Gastroesophageal sphincter (tissue), 4 donors: ENCODE data around the gene VWA8. TPM values are rescaled to one million over a fixed set of nuclear protein-coding genes. Genes with fewer than 3 reads are reported as not detected.
"Not testable (repeated sequence)": the region's sequence is repeated elsewhere in the genome, so short reads cannot be mapped to it uniquely, and the experiment has no call there.

ENCODE experiments used
- ATAC-seq: fragments of 150-250 bp; one replicate; pipeline ENCODE4 v1.9.1; 2016; ENCODE audit warnings: mild to moderate bottlenecking, moderate library complexity
- H3K27ac ChIP-seq, 4 donors: fragments of 200-600 bp; sonication (generic) in 3 of 4; 1 replicate in 3 of 4; 2 replicates in 1 of 4; pipeline ENCODE4 v1.5.1; 2016 to 2019
- H3K27me3 ChIP-seq: fragments of 200-600 bp; sonication (generic); one replicate; pipeline ENCODE4 v1.5.1; 2019
- H3K36me3 ChIP-seq, 2 donors: fragments of 200-600 bp; sonication (generic); one replicate each; pipeline ENCODE4 v1.5.1; 2019; ENCODE audit warnings: control low read depth in 1 of 2
- H3K4me1 ChIP-seq, 3 donors: fragments of 200-600 bp; sonication (generic); 1 replicate in 2 of 3; 2 replicates in 1 of 3; pipeline ENCODE4 v1.5.1; 2016 to 2019; ENCODE audit warnings: control low read depth in 2 of 3
- H3K4me3 ChIP-seq, 2 donors: fragments of 200-600 bp; sonication (generic); one replicate each; pipeline ENCODE4 v1.5.1; 2019; ENCODE audit warnings: mild to moderate bottlenecking in 1 of 2, moderate library complexity in 1 of 2
- H3K9me3 ChIP-seq, 3 donors: fragments of 200-600 bp; sonication (generic); one replicate each; pipeline ENCODE4 v1.5.1; 2017 to 2019; ENCODE audit warnings: control low read depth in 2 of 3
- CTCF ChIP-seq, 4 experiments: fragments of 200-600 bp in 2 of 4; fragments of 450-650 bp in 2 of 4; sonication (generic) in 1 of 4; IDR thresholded peaks; one replicate each; pipeline ENCODE4 v1.5.1; 2017 to 2019; ENCODE audit warnings: antibody characterized with exemption in 4 of 4, mild to moderate bottlenecking in 2 of 4, moderate library complexity in 2 of 4
- EP300 ChIP-seq: sonication (generic); formaldehyde crosslinking; IDR thresholded peaks from one replicate; pipeline ENCODE4 v1.6.1; 2017; ENCODE audit warnings: antibody characterized with exemption, mild to moderate bottlenecking
- POLR2A ChIP-seq, 2 donors: fragments of 450-650 bp; IDR thresholded peaks; one replicate each; pipeline ENCODE4 v1.6.1; 2017; ENCODE audit warnings: antibody characterized with exemption in 2 of 2, mild to moderate bottlenecking in 2 of 2, moderate library complexity in 1 of 2
- POLR2AphosphoS5 ChIP-seq: sonication (generic); formaldehyde crosslinking; IDR thresholded peaks from one replicate; pipeline ENCODE4 v1.6.1; 2017; ENCODE audit warnings: antibody characterized with exemption
- WGBS, 2 donors: methylation state at CpG; one replicate each; pipeline ENCODE4 v1.1.5; 2018; ENCODE audit warnings: low coverage in 1 of 2; 5-methylcytosine and 5-hydroxymethylcytosine counted together
- total RNA-seq, 4 donors: library from RNA; depleted of rRNA; stranded (reverse); fragments of >200 nt; gene quantifications; one replicate each; pipeline ENCODE4 v1.1.0, GENCODE V29; 2016

Gene VWA8
- total RNA-seq, 4 donors from 2014 or later, result 20.3 to 34.7 (median 23.9) TPM

GRCh38 chr13:41751277-41751676, 209.6 kb downstream of the VWA8 start:
- Histone ChIP-seq H3K27ac (no peak overlapping the region), H3K27me3 (no peaks in the 10 kb centered on the region), H3K9me3 (no peaks in the 10 kb centered on the region), H3K36me3 (peaks cover 0 to 11% of the 10 kb centered on the region in 2 donors), H3K4me3 (no peak overlapping the region), H3K4me1 (peaks cover 0 to 15% (median 0%) of the 10 kb centered on the region in 3 donors)
- WGBS, 2 donors, result 10 to 52% methylated on average over 2 of the region's 2 CpGs
- TF ChIP-seq CTCF (IDR thresholded peaks at IDR 0.05) (no peak), POLR2A (IDR thresholded peaks at IDR 0.05) (no peak), EP300 (no peak)
- ATAC-seq, result peak; percentile 51

GRCh38 chr13:41746259-41746658, 214.7 kb downstream of the VWA8 start:
- Histone ChIP-seq H3K4me1 (peaks cover 0 to 9% (median 0%) of the 10 kb centered on the region in 3 donors), H3K4me3 (no peak overlapping the region), H3K27ac (no peak overlapping the region), H3K36me3 (peaks cover 0 to 15% of the 10 kb centered on the region in 2 donors), H3K27me3 (no peaks in the 10 kb centered on the region), H3K9me3 (no peaks in the 10 kb centered on the region)
- whole genome bisulfite sequencing, 2 donors, result 80 to 96% methylated on average over 2 of the region's 2 CpGs
- no peak for TF ChIP-seq CTCF (IDR thresholded peaks at IDR 0.05)
- TF ChIP-seq POLR2A (IDR thresholded peaks at IDR 0.05), result no peak
- no peak for TF ChIP-seq EP300
- TF ChIP-seq POLR2AphosphoS5, result no peak
- no peak for ATAC-seq

- ATAC-seq, H3K27ac ChIP-seq, H3K9me3 ChIP-seq, H3K27me3 ChIP-seq, H3K4me3 ChIP-seq, H3K4me1 ChIP-seq: not testable (repeated sequence)
- WGBS, 2 donors, result 91 to 96% methylated on average over 3 of the region's 3 CpGs
- H3K36me3 ChIP-seq, result peaks cover 0 to 15% of the 10 kb centered on the region in 2 donors
Observed at GRCh38 chr13:41745496-41745895, 215.4 kb downstream of the VWA8 start.

- H3K4me1 ChIP-seq, result peaks cover 0 to 4% (median 0%) of the 10 kb centered on the region in 3 donors
- H3K36me3 ChIP-seq, result peaks cover 0 to 4% of the 10 kb centered on the region in 2 donors
- H3K27me3 ChIP-seq, result no peaks in the 10 kb centered on the region
- TF ChIP-seq POLR2A (IDR thresholded peaks at IDR 0.05), result no peak
- TF ChIP-seq EP300, result no peak
- no peak for TF ChIP-seq CTCF (IDR thresholded peaks at IDR 0.05)
- TF ChIP-seq POLR2AphosphoS5, result no peak
- no peak overlapping the region for H3K4me3 ChIP-seq
- WGBS, 2 donors, result 73 to 81% methylated on average over 3 to 4 of the region's 4 CpGs
- H3K9me3 ChIP-seq, result no peaks in the 10 kb centered on the region
- H3K27ac ChIP-seq, result no peak overlapping the region
- ATAC-seq, result no peak
Observed at GRCh38 chr13:41742917-41743552, 217.9 kb downstream of the VWA8 start.

- WGBS, 2 donors, result 82 to 92% methylated on average over 4 of the region's 4 CpGs
- Histone ChIP-seq H3K4me3 (no peak overlapping the region), H3K27me3 (no peaks in the 10 kb centered on the region), H3K36me3 (peaks cover 0 to 4% of the 10 kb centered on the region in 2 donors), H3K9me3 (no peaks in the 10 kb centered on the region), H3K27ac (no peak overlapping the region), H3K4me1 (peaks cover 0 to 4% (median 0%) of the 10 kb centered on the region in 3 donors)
- ATAC-seq, result no peak
- TF ChIP-seq POLR2A (IDR thresholded peaks at IDR 0.05) (no peak), CTCF (IDR thresholded peaks at IDR 0.05) (no peak), EP300 (no peak), POLR2AphosphoS5 (no peak)
Observed at GRCh38 chr13:41740479-41740878, 220.4 kb downstream of the VWA8 start.
